ENCODE measurements around the gene TMEM31. TPM values are rescaled to one million over a fixed set of nuclear protein-coding genes. Genes with fewer than 3 reads are reported as not detected.
A peak's percentile ranks its signal among the peaks of the same experiment; 100 is the strongest.

TMEM31 gene
- polyA plus RNA-seq (ENCODE audit: insufficient read depth in 1 of 5, insufficient read length in 5 of 5, low replicate concordance in 1 of 5): 1 to 10 TPM; 1.0 to 2.0 (median 1.6) TPM
- long read RNA-seq, donor 1: 0 reads
- long read RNA-seq, donor 2: 0 reads
- long read RNA-seq, donor 3: 0 reads
- long read RNA-seq, donor 4: 0 reads
- long read RNA-seq, donor 5: 0 reads
- long read RNA-seq, donor 6: 0 reads
- long read RNA-seq, donor 7: 0 reads
- long read RNA-seq, donor 8: 0 reads

- DNase-seq: no peak
Observed at GRCh38 chrX:103710609-103711008, at the start of gene TMEM31. Gene TMEM31, plus strand, starts transcription at chrX:103710909. Its CDS starts 1,350 bp downstream, at chrX:103712259.

- DNase-seq: no peak
Observed at GRCh38 chrX:103663981-103664762, 46.5 kb upstream of the TMEM31 start.

- no peak for DNase-seq
Observed at GRCh38 chrX:103666202-103667107, 44.3 kb upstream of the TMEM31 start.

- DNase-seq: no peak
Observed at GRCh38 chrX:103669745-103670144, 41.0 kb upstream of the TMEM31 start.

GRCh38 chrX:103674531-103675454 is 35.9 kb upstream of the TMEM31 start:
- no peak for DNase-seq

GRCh38 chrX:103678199-103678993 is 32.3 kb upstream of the TMEM31 start:
- no peak for DNase-seq

- DNase-seq: no peak
Observed at GRCh38 chrX:103681443-103681842, 29.3 kb upstream of the TMEM31 start.

- no peak for DNase-seq
Observed at GRCh38 chrX:103685396-103685795, 25.3 kb upstream of the TMEM31 start.

GRCh38 chrX:103686199-103687072 is 24.3 kb upstream of the TMEM31 start, which contains the start of gene MORF4L2:
Gene MORF4L2, minus strand, starts transcription at chrX:103686699. Its CDS starts 9,672 bp downstream, at chrX:103677027.
- DNase-seq: peak; percentile 91 to 95

GRCh38 chrX:103687073-103687695 is 23.5 kb upstream of the TMEM31 start:
- peak in 1 of 2 donors; percentile 88 for DNase-seq

GRCh38 chrX:103687696-103688201 is 23.0 kb upstream of the TMEM31 start:
- DNase-seq: peak; percentile 74 to 83

- peak in 1 of 2 donors; percentile 26 for DNase-seq
Observed at GRCh38 chrX:103688946-103689345, 21.8 kb upstream of the TMEM31 start.

- DNase-seq: no peak
Observed at GRCh38 chrX:103691059-103691458, 19.6 kb upstream of the TMEM31 start.

GRCh38 chrX:103697687-103698086 is 13.0 kb upstream of the TMEM31 start:
- no peak for DNase-seq

- DNase-seq: no peak
Observed at GRCh38 chrX:103699243-103699642, 11.5 kb upstream of the TMEM31 start.

- DNase-seq: no peak
Observed at GRCh38 chrX:103704863-103705262, 5.8 kb upstream of the TMEM31 start.

GRCh38 chrX:103716962-103717361 is 6.3 kb downstream of the TMEM31 start:
- peak in 1 of 2 donors; percentile 12 for DNase-seq

- no peak for DNase-seq
Observed at GRCh38 chrX:103718120-103718519, 7.4 kb downstream of the TMEM31 start.
